Upper lobe of left lung (tissue), 6 donors: ENCODE data around the gene RASGRF2. TPM values are rescaled to one million over a fixed set of nuclear protein-coding genes. Genes with fewer than 3 reads are reported as not detected.

ENCODE experiments used
- ATAC-seq, 2 donors: fragments of 200-7000 bp; cut with Tn5 transposase; one replicate each; pipeline ENCODE4 v1.9.1; 2022; ENCODE audit warnings: mild to moderate bottlenecking in 2 of 2, moderate library complexity in 2 of 2; ENCODE audit not compliant: low FRiP score in 2 of 2
- DNase-seq, 2 donors: peaks; one replicate each; pipeline ENCODE4 v3.0.0-alpha.2; 2019 to 2020
- H3K27ac ChIP-seq, 4 donors: fragments of 200-600 bp; sonication (generic); one replicate each; pipeline ENCODE4 v1.5.1; 2016 to 2019
- H3K27me3 ChIP-seq, 4 donors: fragments of 200-600 bp; sonication (generic); one replicate each; pipeline ENCODE4 v1.5.1; 2017 to 2019
- H3K36me3 ChIP-seq, 4 donors: fragments of 200-600 bp; sonication (generic); one replicate each; pipeline ENCODE4 v1.5.1; 2016 to 2019
- H3K4me1 ChIP-seq, 4 donors: fragments of 200-600 bp; sonication (generic); one replicate each; pipeline ENCODE4 v1.5.1; 2018 to 2019
- H3K4me3 ChIP-seq, 4 donors: fragments of 200-600 bp; sonication (generic); one replicate each; pipeline ENCODE4 v1.5.1; 2017 to 2019; ENCODE audit warnings: mild to moderate bottlenecking in 2 of 4, moderate library complexity in 1 of 4
- H3K9me3 ChIP-seq, 4 donors: fragments of 200-600 bp; sonication (generic); one replicate each; pipeline ENCODE4 v1.5.1; 2018 to 2019
- CTCF ChIP-seq, 6 experiments: fragments of 450-650 bp in 4 of 6; fragments of 200-600 bp in 2 of 6; sonication (generic) in 2 of 6; IDR thresholded peaks; one replicate each; pipeline ENCODE4 v1.5.1; 2016 to 2019; ENCODE audit warnings: antibody characterized with exemption in 6 of 6
- EP300 ChIP-seq, 4 donors: sonication (generic); formaldehyde crosslinking; IDR thresholded peaks; one replicate each; pipeline ENCODE4 v1.5.1; 2017; ENCODE audit warnings: antibody characterized with exemption in 4 of 4, control low read depth in 2 of 4
- POLR2A ChIP-seq, 4 donors: fragments of 450-650 bp; IDR thresholded peaks; one replicate each; pipeline ENCODE4 v1.5.1; 2016 to 2017; ENCODE audit warnings: antibody characterized with exemption in 4 of 4, mild to moderate bottlenecking in 2 of 4
- POLR2AphosphoS5 ChIP-seq, 2 donors: sonication (generic); formaldehyde crosslinking; IDR thresholded peaks; one replicate each; pipeline ENCODE4 v1.5.1; 2017; ENCODE audit warnings: antibody characterized with exemption in 2 of 2
- WGBS, 2 donors: methylation state at CpG; one replicate each; pipeline ENCODE4 v1.1.5; 2017 to 2018; 5-methylcytosine and 5-hydroxymethylcytosine counted together
- total RNA-seq, 6 donors: library from RNA; depleted of rRNA in 4 of 6; stranded (reverse); fragments of >200 nt in 4 of 6; gene quantifications; one replicate each; pipeline versions ENCODE4 v1.1.0 to v1.2.1, GENCODE V29; 2016 to 2021
- donor health status: DM: no; HTN: no; CAD: no; lungs with moderate emphysema.
- donor health status: DM: no; HTN: yes; CAD: no; lungs with severe emphysema.

The RASGRF2 gene, protein sequence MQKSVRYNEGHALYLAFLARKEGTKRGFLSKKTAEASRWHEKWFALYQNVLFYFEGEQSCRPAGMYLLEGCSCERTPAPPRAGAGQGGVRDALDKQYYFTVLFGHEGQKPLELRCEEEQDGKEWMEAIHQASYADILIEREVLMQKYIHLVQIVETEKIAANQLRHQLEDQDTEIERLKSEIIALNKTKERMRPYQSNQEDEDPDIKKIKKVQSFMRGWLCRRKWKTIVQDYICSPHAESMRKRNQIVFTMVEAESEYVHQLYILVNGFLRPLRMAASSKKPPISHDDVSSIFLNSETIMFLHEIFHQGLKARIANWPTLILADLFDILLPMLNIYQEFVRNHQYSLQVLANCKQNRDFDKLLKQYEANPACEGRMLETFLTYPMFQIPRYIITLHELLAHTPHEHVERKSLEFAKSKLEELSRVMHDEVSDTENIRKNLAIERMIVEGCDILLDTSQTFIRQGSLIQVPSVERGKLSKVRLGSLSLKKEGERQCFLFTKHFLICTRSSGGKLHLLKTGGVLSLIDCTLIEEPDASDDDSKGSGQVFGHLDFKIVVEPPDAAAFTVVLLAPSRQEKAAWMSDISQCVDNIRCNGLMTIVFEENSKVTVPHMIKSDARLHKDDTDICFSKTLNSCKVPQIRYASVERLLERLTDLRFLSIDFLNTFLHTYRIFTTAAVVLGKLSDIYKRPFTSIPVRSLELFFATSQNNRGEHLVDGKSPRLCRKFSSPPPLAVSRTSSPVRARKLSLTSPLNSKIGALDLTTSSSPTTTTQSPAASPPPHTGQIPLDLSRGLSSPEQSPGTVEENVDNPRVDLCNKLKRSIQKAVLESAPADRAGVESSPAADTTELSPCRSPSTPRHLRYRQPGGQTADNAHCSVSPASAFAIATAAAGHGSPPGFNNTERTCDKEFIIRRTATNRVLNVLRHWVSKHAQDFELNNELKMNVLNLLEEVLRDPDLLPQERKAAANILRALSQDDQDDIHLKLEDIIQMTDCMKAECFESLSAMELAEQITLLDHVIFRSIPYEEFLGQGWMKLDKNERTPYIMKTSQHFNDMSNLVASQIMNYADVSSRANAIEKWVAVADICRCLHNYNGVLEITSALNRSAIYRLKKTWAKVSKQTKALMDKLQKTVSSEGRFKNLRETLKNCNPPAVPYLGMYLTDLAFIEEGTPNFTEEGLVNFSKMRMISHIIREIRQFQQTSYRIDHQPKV (N-terminal part only)
- 10 to 100 TPM in 1 of 6 donors, 1 to 10 TPM in 5; 1.5 to 10.5 (median 4.9) TPM for total RNA-seq

DNA sequence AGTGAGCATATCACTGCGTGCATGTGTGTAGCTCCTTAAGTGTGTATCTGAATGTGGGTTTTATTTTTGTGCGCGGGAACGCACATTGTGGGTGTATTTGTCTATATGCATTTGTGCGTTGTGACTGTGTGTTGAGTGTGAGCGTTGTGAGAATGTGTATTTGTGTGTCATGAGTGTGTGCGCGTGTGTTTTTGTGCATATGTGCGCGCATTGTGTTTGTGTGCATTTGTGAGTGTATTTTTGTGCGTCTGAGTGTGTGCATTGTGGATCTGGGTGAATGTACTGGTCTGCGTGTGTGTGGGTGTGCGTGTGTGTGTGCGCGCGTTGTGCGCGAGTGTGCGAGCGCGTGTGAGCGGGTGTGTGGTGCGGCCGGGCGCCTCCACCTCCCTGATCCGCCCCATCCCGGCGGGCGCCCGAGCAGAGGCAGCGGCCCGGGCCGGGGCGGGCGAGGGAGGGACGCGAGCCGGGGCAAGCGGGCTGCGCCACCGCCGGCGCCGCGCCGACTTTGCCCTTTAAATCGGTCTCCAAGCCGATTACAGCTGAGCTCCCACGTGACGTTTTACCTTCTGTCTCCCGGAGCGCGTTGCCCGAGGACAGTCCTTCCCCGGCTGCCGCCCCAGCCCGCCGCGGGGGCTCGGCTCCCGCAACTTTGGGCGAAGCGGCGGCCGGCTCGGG lies at the start of gene RASGRF2:
Gene RASGRF2 (plus strand): TSS at position 596 of the 675 bp plus-strand sequence. CDS start 376 bp downstream, outside the sequence.
- whole genome bisulfite sequencing, 2 donors = 35 to 38% methylated on average over 21 to 24 of the region's 66 CpGs
- ATAC-seq (peak in 1 of 2 donors; percentile 21), DNase-seq (peak in 1 of 2 donors; percentile 87)
- Histone ChIP-seq H3K9me3 (no peaks in the 10 kb centered on the region), H3K27me3 (peaks cover 0 to 12% (median 3%) of the 10 kb centered on the region in 4 donors), H3K4me1 (peaks cover 0 to 33% (median 9%) of the 10 kb centered on the region in 4 donors), H3K4me3 (peak within 1 kb of the TSS; percentile 31 to 60 (median 51)), H3K27ac (peak within 1 kb of the TSS; percentile 17 to 86 (median 70)), H3K36me3 (no peaks in the 10 kb centered on the region)
- TF ChIP-seq POLR2A (IDR thresholded peaks at IDR 0.05) (no peak), CTCF (IDR thresholded peaks at IDR 0.05) (no peak), EP300 (IDR thresholded peaks at IDR 0.05) (no peak)

DNA sequence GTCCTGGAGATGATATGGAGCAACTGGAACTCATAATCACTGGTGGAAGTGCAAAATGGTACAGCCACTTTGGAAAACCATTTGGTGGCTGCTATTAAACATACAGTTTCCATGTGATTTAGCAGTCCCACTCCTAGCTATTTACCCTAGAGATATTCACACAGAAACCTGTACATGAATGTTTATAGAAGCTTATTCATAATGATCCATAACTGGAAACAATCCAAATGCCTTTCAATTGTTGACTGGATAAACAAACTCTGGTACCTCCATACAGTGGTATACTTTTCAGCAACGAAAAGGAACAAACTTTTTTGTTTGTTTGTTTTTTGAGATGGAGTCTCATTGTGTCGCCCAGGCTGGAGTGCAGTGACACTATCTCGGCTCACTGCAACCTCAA lies 47.7 kb upstream of the RASGRF2 start:
- no peak for DNase-seq
- Histone ChIP-seq H3K4me3 (no peak overlapping the region), H3K36me3 (no peaks in the 10 kb centered on the region), H3K9me3 (no peaks in the 10 kb centered on the region), H3K4me1 (no peaks in the 10 kb centered on the region), H3K27ac (no peak overlapping the region), H3K27me3 (no peaks in the 10 kb centered on the region)
- TF ChIP-seq POLR2AphosphoS5 (IDR thresholded peaks at IDR 0.05) (no peak), CTCF (IDR thresholded peaks at IDR 0.05) (no peak), EP300 (IDR thresholded peaks at IDR 0.05) (no peak)
- 75 to 86% methylated on average over 3 of the region's 3 CpGs for WGBS, 2 donors
- no peak for ATAC-seq

GRCh38 chr5:80915716-80916115 lies 44.4 kb upstream of the RASGRF2 start:
- ATAC-seq = no peak
- TF ChIP-seq POLR2AphosphoS5 (IDR thresholded peaks at IDR 0.05) (no peak), EP300 (IDR thresholded peaks at IDR 0.05) (no peak), CTCF (IDR thresholded peaks at IDR 0.05) (no peak), POLR2A (IDR thresholded peaks at IDR 0.05) (no peak)
- Histone ChIP-seq H3K36me3 (no peaks in the 10 kb centered on the region), H3K27me3 (no peaks in the 10 kb centered on the region), H3K4me3 (no peak overlapping the region), H3K4me1 (no peaks in the 10 kb centered on the region), H3K9me3 (no peaks in the 10 kb centered on the region), H3K27ac (no peak overlapping the region)
- 80 to 100% methylated on average over 1 of the region's 1 CpG for WGBS, 2 donors
- DNase-seq = no peak

GRCh38 chr5:80916676-80917075 lies 43.5 kb upstream of the RASGRF2 start:
- Histone ChIP-seq H3K27me3 (no peaks in the 10 kb centered on the region), H3K4me1 (no peaks in the 10 kb centered on the region), H3K36me3 (no peaks in the 10 kb centered on the region), H3K27ac (no peak overlapping the region), H3K4me3 (no peak overlapping the region), H3K9me3 (no peaks in the 10 kb centered on the region)
- no peak for ATAC-seq
- 96 to 98% methylated on average over 4 of the region's 4 CpGs for WGBS, 2 donors
- no peak for DNase-seq
- TF ChIP-seq POLR2AphosphoS5 (IDR thresholded peaks at IDR 0.05) = no peak
- TF ChIP-seq EP300 (IDR thresholded peaks at IDR 0.05) = no peak
- no peak for TF ChIP-seq POLR2A (IDR thresholded peaks at IDR 0.05)
- no peak for TF ChIP-seq CTCF (IDR thresholded peaks at IDR 0.05)
